Left lung (tissue), 10 donors: ENCODE measurements around the gene RIMKLA. TPM values are rescaled to one million over a fixed set of nuclear protein-coding genes. Genes with fewer than 3 reads are reported as not detected.

Experiments
- ATAC-seq: fragments of 200-7000 bp; cut with Tn5 transposase; one replicate; pipeline ENCODE4 v1.9.1; 2020; ENCODE audit warnings: moderate library complexity
- DNase-seq, 4 donors: peaks; one replicate each; pipeline ENCODE4 v3.0.0-alpha.2; 2013 to 2020
- H3K27ac ChIP-seq, 2 donors: fragments of 200-600 bp; sonication (generic) in 1 of 2; one replicate each; pipeline versions ENCODE4 v1.5.0 to v1.8.0; 2020 to 2021
- H3K27me3 ChIP-seq, 2 donors: fragments of 200-600 bp; sonication (generic) in 1 of 2; one replicate each; pipeline versions ENCODE4 v1.5.0 to v1.8.0; 2020 to 2021
- H3K36me3 ChIP-seq, 2 donors: fragments of 200-600 bp; sonication (generic) in 1 of 2; one replicate each; pipeline versions ENCODE4 v1.5.0 to v1.8.0; 2020 to 2021
- H3K4me1 ChIP-seq, 2 donors: fragments of 200-600 bp; one replicate each; pipeline ENCODE4 v1.8.0; 2021
- H3K4me3 ChIP-seq, 2 donors: fragments of 200-600 bp; sonication (generic) in 1 of 2; one replicate each; pipeline versions ENCODE4 v1.5.0 to v1.8.0; 2020 to 2021; ENCODE audit warnings: mild to moderate bottlenecking in 1 of 2
- H3K9me3 ChIP-seq, 2 donors: fragments of 200-600 bp; sonication (generic) in 1 of 2; one replicate each; pipeline versions ENCODE4 v1.5.0 to v1.8.0; 2020 to 2021
- CTCF ChIP-seq, 2 donors: fragments of 200-600 bp; sonication (generic) in 1 of 2; IDR thresholded peaks; one replicate each; pipeline versions ENCODE4 v1.5.0 to v1.8.0; 2021; ENCODE audit warnings: antibody characterized with exemption in 2 of 2
- intact Hi-C, 2 donors: fragments of 100-400 bp; cut with DNase I; formaldehyde crosslinking; loops; one replicate each; pipeline versions ENCODE4 v1.11.2 to v1.14.2; 2022
- polyA plus RNA-seq, 6 donors: library from polyadenylated mRNA; unstranded; fragments of 120-200 nt; gene quantifications; one replicate each; pipeline ENCODE4 v1.2.1, GENCODE V29; 2013; ENCODE audit not compliant: insufficient read length in 6 of 6
- total RNA-seq, 2 donors: library from RNA; stranded (reverse); fragmentation: NEBNext Ultra II Directional; extraction: Animal tissue kit (Norgen Biotek cat#: 25700); gene quantifications; one replicate each; pipeline ENCODE4 v1.2.1, GENCODE V29; 2021
- donor health status: DM: no; HTN: yes; CAD: no.
- donor health status: DM: no; HTN: no; CAD: no.

The RIMKLA gene
- total and polyA plus RNA-seq, 8 donors: 0.40 to 11.4 (median 0.78) TPM

DNA sequence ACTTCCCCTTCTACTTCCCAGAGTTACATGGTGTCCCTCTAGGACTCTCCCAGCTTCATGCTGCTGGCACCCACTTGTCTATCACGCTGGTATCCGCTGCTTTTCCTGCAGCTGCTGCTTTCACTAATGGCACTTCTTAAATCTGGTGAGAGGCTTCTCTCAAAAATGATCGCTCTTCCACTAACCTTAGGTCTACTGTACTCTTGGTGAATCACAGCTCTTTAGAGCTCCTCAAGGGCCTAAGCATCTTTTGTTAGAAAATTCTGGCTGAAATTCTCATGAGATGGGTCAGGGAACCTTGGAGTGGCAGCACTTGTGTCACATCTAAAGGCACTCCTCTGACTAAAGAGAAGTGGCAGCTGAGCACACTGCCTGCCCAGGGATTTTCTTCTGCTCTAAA is 43.1 kb downstream of the RIMKLA start:
- no peak for TF ChIP-seq CTCF (IDR thresholded peaks at IDR 0.05)
- no peak overlapping the region for H3K27ac ChIP-seq
- intact Hi-C loops: no loop called here
- no peak overlapping the region for H3K4me3 ChIP-seq
- no peak for ATAC-seq
- no peaks in the 10 kb centered on the region for H3K9me3 ChIP-seq
- DNase-seq: no peak
- no peaks in the 10 kb centered on the region for H3K27me3 ChIP-seq
- peaks cover 0 to 4% of the 10 kb centered on the region in 2 donors for H3K4me1 ChIP-seq
- H3K36me3 ChIP-seq: no peaks in the 10 kb centered on the region

DNA sequence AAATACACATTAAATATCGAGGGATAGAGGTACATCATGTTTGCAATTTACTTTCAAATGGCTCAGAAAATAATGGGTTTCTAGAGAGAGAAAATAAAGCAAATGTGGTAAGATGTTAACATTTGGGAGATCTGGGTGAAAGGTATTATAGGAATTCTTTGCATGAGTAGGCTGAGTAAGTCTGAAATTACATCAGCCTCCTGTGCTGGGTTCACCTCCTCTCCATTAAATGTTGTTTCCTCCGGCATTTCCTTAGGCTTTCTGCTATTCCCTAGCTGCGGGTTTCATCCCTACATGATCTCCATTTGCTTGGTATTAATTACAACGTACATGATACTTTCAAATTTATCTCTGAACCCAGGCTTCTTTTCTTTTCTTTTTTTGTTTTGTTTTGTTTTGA is 43.6 kb downstream of the RIMKLA start:
- Histone ChIP-seq H3K27ac (no peak overlapping the region), H3K9me3 (no peaks in the 10 kb centered on the region), H3K27me3 (no peaks in the 10 kb centered on the region), H3K4me1 (peaks cover 0 to 4% of the 10 kb centered on the region in 2 donors), H3K4me3 (no peak overlapping the region), H3K36me3 (no peaks in the 10 kb centered on the region)
- no peak for DNase-seq
- no peak for ATAC-seq
- no peak for TF ChIP-seq CTCF (IDR thresholded peaks at IDR 0.05)
- intact Hi-C loops: no loop called here

- Histone ChIP-seq H3K27ac (no peak overlapping the region), H3K36me3 (no peaks in the 10 kb centered on the region), H3K4me3 (no peak overlapping the region), H3K9me3 (no peaks in the 10 kb centered on the region), H3K4me1 (no peaks in the 10 kb centered on the region), H3K27me3 (no peaks in the 10 kb centered on the region)
- DNase-seq (no peak), ATAC-seq (no peak)
- intact Hi-C loops: no loop called here
- no peak for TF ChIP-seq CTCF (IDR thresholded peaks at IDR 0.05)
Measured at GRCh38 chr1:42427240-42427639, 46.6 kb downstream of the RIMKLA start.

- intact Hi-C loops: no loop called here
- no peak overlapping the region for H3K27ac ChIP-seq
- no peaks in the 10 kb centered on the region for H3K9me3 ChIP-seq
- ATAC-seq (no peak), DNase-seq (no peak)
- no peak overlapping the region for H3K4me3 ChIP-seq
- H3K27me3 ChIP-seq: no peaks in the 10 kb centered on the region
- TF ChIP-seq CTCF (IDR thresholded peaks at IDR 0.05): no peak
- no peaks in the 10 kb centered on the region for H3K36me3 ChIP-seq
- no peaks in the 10 kb centered on the region for H3K4me1 ChIP-seq
Measured at GRCh38 chr1:42429603-42430002, 49.0 kb downstream of the RIMKLA start.

DNA sequence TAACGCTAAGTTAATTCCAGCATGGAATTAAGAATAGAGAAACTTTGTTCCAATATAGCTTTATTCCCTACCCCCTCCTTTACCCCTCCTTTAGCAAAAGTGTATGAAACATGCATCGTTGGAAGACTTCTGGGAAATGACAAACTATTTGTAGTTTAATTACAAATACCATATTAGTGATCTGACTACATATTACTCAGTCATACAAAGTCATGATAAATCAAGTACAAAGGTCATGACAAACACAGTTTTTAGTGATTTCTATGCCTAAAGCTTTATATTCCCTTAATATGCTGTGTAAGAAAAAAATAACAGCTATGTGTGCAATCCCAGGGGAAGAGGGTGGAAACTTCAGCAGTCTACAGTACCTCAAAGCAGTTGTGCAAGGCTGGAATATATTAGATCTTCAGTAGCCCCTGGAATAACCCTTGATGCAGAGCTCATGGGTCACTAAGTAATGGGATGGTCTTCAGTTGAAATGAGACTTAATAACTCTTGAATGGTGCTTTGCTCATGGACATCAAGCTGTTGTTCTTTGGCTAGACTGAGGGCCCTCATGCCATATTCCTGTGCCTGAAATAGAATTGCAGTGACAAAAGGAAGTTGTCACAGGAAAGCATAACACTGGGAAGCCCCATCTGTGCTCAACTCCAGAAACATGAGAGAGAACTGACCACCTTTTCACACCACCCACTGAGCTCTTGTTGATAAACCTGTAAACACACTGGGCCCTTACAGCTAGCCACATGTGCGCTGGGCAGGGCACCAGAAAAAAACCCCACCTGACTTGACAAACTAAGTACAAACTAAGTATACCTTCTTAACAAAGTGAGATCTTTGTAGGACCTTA is 49.9 kb downstream of the RIMKLA start:
- TF ChIP-seq CTCF (IDR thresholded peaks at IDR 0.05): no peak
- DNase-seq (no peak), ATAC-seq (no peak)
- no peaks in the 10 kb centered on the region for H3K9me3 ChIP-seq
- intact Hi-C loops: no loop called here
- no peaks in the 10 kb centered on the region for H3K27me3 ChIP-seq
- H3K4me3 ChIP-seq: no peak overlapping the region
- H3K36me3 ChIP-seq: no peaks in the 10 kb centered on the region
- no peaks in the 10 kb centered on the region for H3K4me1 ChIP-seq
- no peak overlapping the region for H3K27ac ChIP-seq
